SK-N-MC (cell line): ENCODE data around the gene ODF4.

Source experiments
- DNase-seq: peaks from one replicate; pipeline ENCODE4 v3.0.0-alpha.2; 2011; ENCODE audit warnings: low read depth, low spot score
- H3K27ac ChIP-seq: fragments of 200-600 bp; sonication (generic); 2 replicates; pipeline ENCODE4 v1.5.1; 2016; ENCODE audit warnings: mixed run types
- H3K36me3 ChIP-seq: fragments of 200-600 bp; sonication (generic); 2 replicates; pipeline ENCODE4 v1.6.1; 2017; ENCODE audit warnings: antibody characterized with exemption, low read length, mixed read lengths; ENCODE audit not compliant: insufficient read depth
- H3K4me3 ChIP-seq: fragments of 200-600 bp; sonication (generic); 2 replicates; pipeline ENCODE4 v1.5.1; 2016
- H3K9ac ChIP-seq: fragments of 200-600 bp; sonication (generic); 2 replicates; pipeline ENCODE4 v1.8.0; 2017; ENCODE audit warnings: mixed run types, mixed read lengths; ENCODE audit not compliant: insufficient read length
- H3K9me3 ChIP-seq: fragments of 200-600 bp; sonication (generic); 2 replicates; pipeline ENCODE4 v1.6.1; 2017; ENCODE audit warnings: low read depth, mild to moderate bottlenecking, antibody characterized with exemption, low read length, moderate library complexity, mixed read lengths
- EZH2 ChIP-seq: fragments of 200-600 bp; sonication (generic); IDR thresholded peaks from one replicate; pipeline ENCODE4 v1.6.1; 2017; ENCODE audit warnings: antibody characterized with exemption
- FOXP2 ChIP-seq: optimal IDR thresholded peaks from 2 replicates; pipeline ENCODE3; 2011; ENCODE audit warnings: mild to moderate bottlenecking, moderate library complexity; ENCODE audit not compliant: insufficient read depth; ENCODE audit errors: extremely low read length, control extremely low read depth
- POLR2AphosphoS5 ChIP-seq: IDR thresholded peaks from 2 replicates; pipeline ENCODE4 v1.6.1; 2012; ENCODE audit warnings: mild to moderate bottlenecking, low read depth, low read length, borderline replicate concordance

Gene ODF4

GRCh38 chr17:8357910-8358309, 18.3 kb downstream of the ODF4 start:
- DNase-seq = no peak
- no peaks in the 10 kb centered on the region for H3K9me3 ChIP-seq

GRCh38 chr17:8359769-8360168, 20.1 kb downstream of the ODF4 start:
- no peak for DNase-seq
- no peaks in the 10 kb centered on the region for H3K36me3 ChIP-seq
- no peak overlapping the region for H3K9ac ChIP-seq
- H3K9me3 ChIP-seq = no peaks in the 10 kb centered on the region
- TF ChIP-seq EZH2 (no peak), POLR2AphosphoS5 (no peak), FOXP2 (no peak)
- no peak overlapping the region for H3K4me3 ChIP-seq
- H3K27ac ChIP-seq = no peak overlapping the region

More at GRCh38 chr17:8357910-8358309, 18.3 kb downstream of the ODF4 start:
- TF ChIP-seq FOXP2 = no peak
- no peak for TF ChIP-seq POLR2AphosphoS5
- no peak for TF ChIP-seq EZH2
- Histone ChIP-seq H3K36me3 (no peaks in the 10 kb centered on the region), H3K9ac (no peak overlapping the region), H3K4me3 (no peak overlapping the region), H3K27ac (no peak overlapping the region)

- Histone ChIP-seq H3K27ac (no peak overlapping the region), H3K9me3 (no peaks in the 10 kb centered on the region), H3K9ac (no peak overlapping the region), H3K36me3 (no peaks in the 10 kb centered on the region), H3K4me3 (no peak overlapping the region)
- no peak for DNase-seq
- no peak for TF ChIP-seq POLR2AphosphoS5
- TF ChIP-seq EZH2 = no peak
- TF ChIP-seq FOXP2 = no peak
Observed at GRCh38 chr17:8360260-8360659, 20.6 kb downstream of the ODF4 start.

- H3K27ac ChIP-seq = no peak overlapping the region
Observed at GRCh38 chr17:8360751-8361150, 21.1 kb downstream of the ODF4 start.

GRCh38 chr17:8362651-8363332, 23.2 kb downstream of the ODF4 start:
- no peak for DNase-seq
- Histone ChIP-seq H3K9ac (no peak overlapping the region), H3K4me3 (no peak overlapping the region), H3K27ac (no peak overlapping the region), H3K36me3 (no peaks in the 10 kb centered on the region), H3K9me3 (no peaks in the 10 kb centered on the region)
- TF ChIP-seq EZH2 = no peak

More at GRCh38 chr17:8360751-8361150, 21.1 kb downstream of the ODF4 start:
- Histone ChIP-seq H3K4me3 (no peak overlapping the region), H3K9me3 (no peaks in the 10 kb centered on the region), H3K9ac (no peak overlapping the region), H3K36me3 (no peaks in the 10 kb centered on the region)
- no peak for TF ChIP-seq FOXP2
- no peak for TF ChIP-seq POLR2AphosphoS5
- no peak for TF ChIP-seq EZH2
- no peak for DNase-seq

- no peak overlapping the region for H3K9ac ChIP-seq
- H3K4me3 ChIP-seq = no peak overlapping the region
- DNase-seq = no peak
- TF ChIP-seq FOXP2 (no peak), EZH2 (no peak), POLR2AphosphoS5 (no peak)
- H3K9me3 ChIP-seq = no peaks in the 10 kb centered on the region
- no peak overlapping the region for H3K27ac ChIP-seq
- H3K36me3 ChIP-seq = peaks cover 13% of the 10 kb centered on the region
Observed at GRCh38 chr17:8365143-8365542, 25.5 kb downstream of the ODF4 start.

GRCh38 chr17:8366231-8366630, 26.6 kb downstream of the ODF4 start:
- Histone ChIP-seq H3K9ac (no peak overlapping the region), H3K36me3 (peaks cover 13% of the 10 kb centered on the region), H3K9me3 (no peaks in the 10 kb centered on the region), H3K4me3 (no peak overlapping the region), H3K27ac (no peak overlapping the region)
- no peak for TF ChIP-seq EZH2
- no peak for DNase-seq

GRCh38 chr17:8368193-8368592, 28.6 kb downstream of the ODF4 start:
- H3K27ac ChIP-seq = no peak overlapping the region
- DNase-seq = no peak
- no peak overlapping the region for H3K4me3 ChIP-seq
- H3K9me3 ChIP-seq = no peaks in the 10 kb centered on the region
- H3K9ac ChIP-seq = no peak overlapping the region
- H3K36me3 ChIP-seq = peaks cover 13% of the 10 kb centered on the region
- TF ChIP-seq EZH2 (no peak), FOXP2 (no peak), POLR2AphosphoS5 (no peak)

GRCh38 chr17:8369944-8370343, 30.3 kb downstream of the ODF4 start:
- Histone ChIP-seq H3K9me3 (no peaks in the 10 kb centered on the region), H3K9ac (no peak overlapping the region), H3K36me3 (peaks cover 13% of the 10 kb centered on the region), H3K27ac (no peak overlapping the region), H3K4me3 (no peak overlapping the region)
- DNase-seq = no peak
- TF ChIP-seq POLR2AphosphoS5 = no peak
- TF ChIP-seq FOXP2 = no peak
- TF ChIP-seq EZH2 = no peak
